Urinary bladder (tissue), 4 donors: ENCODE measurements around the gene STN1. TPM values are rescaled to one million over a fixed set of nuclear protein-coding genes. Genes with fewer than 3 reads are reported as not detected.

ENCODE experiments used
- DNase-seq: peaks from one replicate; pipeline ENCODE4 v3.0.0-alpha.2; 2015; ENCODE audit errors: extremely low spot score
- H3K27ac ChIP-seq: one replicate; pipeline ENCODE4 v1.5.1; 2013; ENCODE audit warnings: low read depth, mild to moderate bottlenecking, moderate library complexity
- H3K36me3 ChIP-seq: one replicate; pipeline ENCODE4 v1.6.1; 2013; ENCODE audit warnings: mild to moderate bottlenecking, moderate library complexity; ENCODE audit not compliant: insufficient read depth
- H3K4me1 ChIP-seq: one replicate; pipeline ENCODE4 v1.6.1; 2013; ENCODE audit warnings: mild to moderate bottlenecking, moderate library complexity; ENCODE audit not compliant: insufficient read depth
- H3K4me3 ChIP-seq: one replicate; pipeline ENCODE4 v1.5.1; 2013; ENCODE audit warnings: low read depth, low read length
- WGBS: extraction: QIAGEN DNeasy Blood & Tissue Kit; methylation state at CpG from one replicate; pipeline ENCODE4 v1.1.7; 2013; 5-methylcytosine and 5-hydroxymethylcytosine counted together
- polyA plus RNA-seq: library from polyadenylated mRNA; stranded (reverse); fragments of 200-250 nt; gene quantifications from one replicate; pipeline ENCODE4 v1.2.3, GENCODE V29; 2013
- total RNA-seq: library from RNA; depleted of rRNA; stranded (reverse); fragments of >200 nt; gene quantifications from one replicate; pipeline ENCODE4 v1.2.3, GENCODE V29; 2014
- donor health status: healthy with polysubstance abuse.
- donor health status: healthy.

The STN1 gene
- total and polyA plus RNA-seq, 2 donors, result 18.3 to 22.6 TPM

DNA sequence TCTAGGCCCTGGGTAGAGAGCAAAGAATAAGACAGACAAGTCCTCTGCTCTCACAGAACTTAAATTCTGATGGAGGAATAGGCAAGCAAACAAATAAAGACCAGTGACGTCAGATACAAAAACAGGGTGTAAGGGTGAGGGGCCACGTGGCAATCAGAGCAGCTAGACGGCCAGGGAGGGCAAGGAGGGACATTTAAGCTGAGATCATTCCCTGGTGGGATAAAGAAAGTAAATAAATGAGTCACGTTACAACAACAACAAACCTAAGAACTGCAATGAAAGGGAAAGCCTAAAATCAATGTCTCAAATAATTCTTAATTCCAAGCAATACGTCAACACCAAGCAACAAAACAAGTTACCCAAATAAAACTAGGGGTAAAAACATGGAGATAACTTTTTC lies 21.8 kb downstream of the STN1 start:
- 59% methylated on average over 5 of the region's 5 CpGs for WGBS
- peak overlapping the region; percentile 68 for H3K27ac ChIP-seq
- peaks cover 4% of the 10 kb centered on the region for H3K4me1 ChIP-seq

DNA sequence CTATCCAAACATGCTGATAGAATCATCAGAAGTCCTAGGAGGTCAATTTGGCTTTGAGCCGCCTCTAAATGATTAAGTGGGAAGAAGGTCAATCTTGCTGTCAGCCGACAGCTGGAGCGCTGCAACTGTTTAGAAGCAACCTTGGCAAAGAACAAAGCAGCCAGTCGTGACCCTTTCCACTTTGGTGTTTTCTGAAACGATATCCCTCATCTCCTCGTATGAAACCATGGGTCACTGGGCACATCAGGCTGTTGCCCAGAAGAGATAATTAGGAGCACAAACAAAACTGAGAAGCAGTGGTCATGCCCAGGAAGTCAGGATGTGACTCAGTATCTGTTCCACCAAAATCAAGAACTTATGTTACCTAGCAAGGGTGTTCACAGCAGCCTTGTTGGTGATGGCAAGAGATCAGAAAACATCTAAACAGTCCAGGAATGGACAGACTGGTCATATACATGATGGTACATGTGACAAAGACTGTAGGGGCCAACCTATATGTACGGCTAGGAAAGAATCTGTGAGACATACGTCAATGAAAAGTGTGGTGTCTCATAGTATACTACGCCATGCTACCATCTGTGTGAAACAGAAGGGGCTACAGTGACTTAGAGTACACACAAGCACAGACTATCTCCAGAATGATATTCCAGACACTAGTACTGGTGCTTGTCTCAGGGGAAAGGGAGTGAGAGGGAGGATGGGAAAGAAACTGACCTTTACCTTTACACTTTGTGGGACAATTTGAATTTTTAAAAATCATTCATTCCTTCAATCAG lies 22.4 kb downstream of the STN1 start:
- H3K4me3 ChIP-seq, result no peak overlapping the region
- DNase-seq, result no peak
- H3K36me3 ChIP-seq, result peaks cover 7% of the 10 kb centered on the region
- peak overlapping the region; percentile 68 for H3K27ac ChIP-seq
- H3K4me1 ChIP-seq, result peaks cover 4% of the 10 kb centered on the region
- WGBS, result 54% methylated on average over 9 of the region's 9 CpGs

More for the DNA sequence above, 21.8 kb downstream of the STN1 start:
- Histone ChIP-seq H3K4me3 (no peak overlapping the region), H3K36me3 (peaks cover 7% of the 10 kb centered on the region)
- no peak for DNase-seq

DNA sequence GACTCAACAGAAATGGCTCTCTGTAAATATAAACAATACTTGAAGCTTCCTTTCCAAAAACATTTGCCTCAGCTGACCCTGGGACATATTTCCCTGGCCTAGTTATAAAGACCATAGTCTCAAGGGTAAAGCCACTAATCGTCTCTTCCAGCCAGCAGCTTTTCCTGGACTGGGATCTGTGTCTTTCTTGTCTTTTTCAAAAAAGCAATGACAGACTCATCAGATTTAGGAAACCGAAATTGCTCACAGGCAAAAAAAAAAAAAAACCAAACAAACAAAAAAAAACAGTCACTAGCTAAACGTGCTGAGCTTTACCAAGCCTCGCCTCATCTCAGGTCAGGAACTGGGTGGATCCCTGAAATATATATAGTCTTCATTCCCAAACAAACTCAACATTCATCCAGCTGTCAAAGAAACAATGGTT lies 23.5 kb downstream of the STN1 start:
- WGBS, result 26% methylated on average over 4 of the region's 4 CpGs
- H3K36me3 ChIP-seq, result peaks cover 7% of the 10 kb centered on the region
- no peak overlapping the region for H3K4me3 ChIP-seq
- DNase-seq, result no peak
- peak overlapping the region; percentile 68 for H3K27ac ChIP-seq
- peaks cover 4% of the 10 kb centered on the region for H3K4me1 ChIP-seq

DNA sequence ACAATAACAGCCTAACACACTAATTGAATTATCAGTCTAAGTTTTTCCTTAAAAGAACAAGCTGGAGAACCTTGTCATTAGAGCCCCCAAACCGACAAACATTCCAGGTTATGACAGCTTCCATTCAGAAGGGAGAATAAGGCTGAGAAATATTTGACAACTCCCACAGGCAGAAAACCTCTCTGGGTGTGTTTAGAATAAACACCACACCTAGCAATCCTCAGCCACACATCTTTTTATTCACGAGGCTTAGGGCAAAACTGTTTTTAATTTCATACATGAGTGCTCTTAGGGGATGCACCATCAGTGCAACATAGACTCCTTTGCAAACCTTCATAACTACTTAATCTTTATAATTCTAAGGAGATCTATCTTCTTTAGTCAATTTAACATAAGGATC lies 24.2 kb downstream of the STN1 start:
- Histone ChIP-seq H3K4me1 (peaks cover 4% of the 10 kb centered on the region), H3K27ac (peak overlapping the region; percentile 55), H3K36me3 (peaks cover 7% of the 10 kb centered on the region), H3K4me3 (no peak overlapping the region)
- 55% methylated on average over 2 of the region's 2 CpGs for WGBS
- no peak for DNase-seq

DNA sequence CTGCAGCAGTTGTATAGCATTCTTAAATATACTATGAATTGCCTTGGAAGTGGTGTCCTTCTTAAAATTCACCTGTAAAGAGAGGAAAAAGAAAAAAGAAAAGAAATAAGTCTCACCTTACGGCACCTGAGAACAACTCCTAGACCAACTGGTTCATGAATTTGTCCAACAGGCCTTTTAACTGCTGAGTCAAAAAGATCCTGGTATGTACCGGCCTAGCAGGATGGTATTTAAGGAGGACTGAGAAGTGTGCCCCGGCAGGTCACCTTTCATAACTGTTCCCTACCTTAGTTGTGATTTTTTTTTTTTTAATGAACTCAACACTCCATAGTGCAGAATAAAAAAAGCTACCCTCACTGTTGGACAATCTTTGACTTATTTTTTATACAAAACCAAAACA lies 25.8 kb downstream of the STN1 start:
- no peak for DNase-seq
- H3K36me3 ChIP-seq, result peaks cover 2% of the 10 kb centered on the region
- H3K4me3 ChIP-seq, result no peak overlapping the region
- 95% methylated on average over 3 of the region's 3 CpGs for WGBS
- H3K4me1 ChIP-seq, result peaks cover 4% of the 10 kb centered on the region
- H3K27ac ChIP-seq, result no peak overlapping the region

DNA sequence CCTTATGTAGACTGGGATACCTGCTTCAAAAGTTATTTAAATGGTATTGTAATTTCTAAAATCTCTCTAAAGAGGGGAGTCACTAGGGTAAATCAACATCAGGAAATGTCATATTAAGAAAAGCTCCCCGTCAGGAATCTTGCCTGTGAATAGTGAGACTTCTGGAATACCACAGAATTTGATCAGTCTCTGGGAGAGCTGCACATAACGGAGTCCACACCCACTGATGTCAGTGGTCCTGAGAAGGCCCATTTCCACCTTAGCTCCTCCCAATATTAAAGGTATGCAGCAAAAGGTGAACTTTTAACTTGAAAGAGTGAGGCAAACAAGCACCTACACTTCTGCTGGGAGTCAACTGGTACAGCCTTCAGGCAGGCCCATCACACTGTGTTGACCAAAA lies 27.3 kb downstream of the STN1 start:
- DNase-seq, result no peak
- Histone ChIP-seq H3K4me1 (peaks cover 2% of the 10 kb centered on the region), H3K27ac (peak overlapping the region; percentile 70), H3K36me3 (no peaks in the 10 kb centered on the region), H3K4me3 (no peak overlapping the region)
- 86% methylated on average over 2 of the region's 2 CpGs for whole genome bisulfite sequencing

DNA sequence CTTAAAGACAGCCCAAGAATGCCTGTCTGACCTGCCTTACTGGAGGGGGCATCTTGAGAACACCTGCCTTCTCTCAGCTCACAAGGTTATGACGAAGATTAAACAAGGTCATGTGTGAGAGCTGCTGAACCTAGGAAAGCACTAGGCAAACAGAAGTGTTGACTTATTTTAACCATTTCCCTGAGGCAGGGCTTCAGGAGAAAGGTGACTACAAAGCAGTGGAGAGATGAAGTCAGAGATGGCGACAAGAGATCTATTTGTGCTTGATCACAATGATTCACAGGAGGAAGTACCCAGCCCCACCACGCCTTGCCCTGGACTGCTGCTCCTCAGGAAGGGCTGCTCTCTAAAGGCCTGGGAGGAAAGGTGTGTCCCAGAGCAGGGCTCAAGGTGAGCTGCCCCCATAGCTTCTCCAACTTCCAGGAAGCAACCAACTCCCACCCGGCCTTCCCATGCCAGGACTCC lies 27.8 kb downstream of the STN1 start:
- peaks cover 2% of the 10 kb centered on the region for H3K4me1 ChIP-seq
- 83% methylated on average over 4 of the region's 4 CpGs for WGBS

DNA sequence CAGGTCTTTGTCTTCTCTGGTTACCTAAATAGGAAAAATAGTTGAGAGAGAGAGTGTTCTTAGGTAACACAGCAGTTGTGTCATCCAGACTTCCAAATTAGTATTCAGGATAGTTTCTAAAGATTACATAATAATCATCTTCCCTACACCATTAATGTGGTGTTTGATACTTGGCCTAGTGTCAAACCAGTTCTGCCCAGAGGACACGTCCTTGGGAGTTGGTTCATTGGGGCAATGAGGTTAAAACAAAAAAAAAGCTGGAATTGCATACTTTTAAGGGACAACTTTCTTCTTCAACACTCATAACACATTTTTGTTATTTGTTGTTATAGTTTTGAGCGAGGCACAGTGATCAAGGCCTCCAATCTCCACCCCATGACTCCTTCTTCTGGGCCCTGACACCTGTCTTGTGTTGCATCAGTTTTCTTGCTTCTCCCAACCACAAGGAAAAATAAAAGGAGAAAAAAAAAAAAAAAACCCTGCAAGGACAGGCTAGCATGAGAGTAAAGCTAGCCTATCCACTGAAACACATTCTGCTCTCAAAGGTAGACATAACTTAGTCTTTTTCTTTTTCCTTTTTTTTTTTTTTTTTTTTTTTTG lies 28.8 kb downstream of the STN1 start:
- H3K27ac ChIP-seq, result peak overlapping the region; percentile 55
- H3K4me1 ChIP-seq, result peaks cover 2% of the 10 kb centered on the region
- no peak for DNase-seq
- WGBS, result 74% methylated on average over 2 of the region's 2 CpGs
- H3K36me3 ChIP-seq, result no peaks in the 10 kb centered on the region
- no peak overlapping the region for H3K4me3 ChIP-seq

More for the DNA sequence above, 27.8 kb downstream of the STN1 start:
- peak overlapping the region; percentile 70 for H3K27ac ChIP-seq
- no peak for DNase-seq
- H3K36me3 ChIP-seq, result no peaks in the 10 kb centered on the region
- H3K4me3 ChIP-seq, result no peak overlapping the region

DNA sequence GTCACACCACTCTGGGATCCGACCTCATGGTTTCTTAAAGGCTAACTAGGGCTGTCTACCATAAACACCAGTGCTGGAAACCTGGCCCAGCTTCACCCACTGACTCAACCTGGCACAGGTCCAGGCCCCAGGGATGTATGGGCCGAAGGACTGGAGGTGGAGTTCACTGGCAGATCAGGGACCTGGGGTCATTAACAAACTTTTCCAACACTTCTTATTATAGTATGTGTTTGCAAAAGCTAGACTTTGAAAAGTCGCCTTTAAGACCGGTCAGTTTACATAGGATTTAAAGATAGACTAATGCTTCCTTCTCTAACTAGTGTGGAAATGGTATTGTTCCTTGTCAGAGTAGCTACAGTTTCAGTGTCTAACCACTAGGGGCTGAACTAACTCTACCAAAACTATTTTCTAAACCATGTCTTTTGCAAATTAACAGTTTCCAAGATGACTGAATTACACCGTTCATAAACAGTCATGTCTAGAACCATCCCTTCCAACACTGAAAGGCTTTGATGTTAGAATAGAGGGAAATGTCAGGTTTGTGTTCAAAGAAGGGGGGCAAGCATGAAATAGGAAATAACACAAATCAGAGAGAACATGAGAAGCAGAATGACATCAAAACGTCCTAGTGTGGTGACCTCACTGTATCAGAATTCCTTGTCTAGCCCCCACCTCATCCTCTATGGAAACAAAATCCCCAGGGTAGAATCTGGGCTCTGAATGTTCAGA lies 29.7 kb downstream of the STN1 start:
- 5% methylated on average over 6 of the region's 6 CpGs for WGBS
- no peak for DNase-seq
- no peaks in the 10 kb centered on the region for H3K36me3 ChIP-seq

DNA sequence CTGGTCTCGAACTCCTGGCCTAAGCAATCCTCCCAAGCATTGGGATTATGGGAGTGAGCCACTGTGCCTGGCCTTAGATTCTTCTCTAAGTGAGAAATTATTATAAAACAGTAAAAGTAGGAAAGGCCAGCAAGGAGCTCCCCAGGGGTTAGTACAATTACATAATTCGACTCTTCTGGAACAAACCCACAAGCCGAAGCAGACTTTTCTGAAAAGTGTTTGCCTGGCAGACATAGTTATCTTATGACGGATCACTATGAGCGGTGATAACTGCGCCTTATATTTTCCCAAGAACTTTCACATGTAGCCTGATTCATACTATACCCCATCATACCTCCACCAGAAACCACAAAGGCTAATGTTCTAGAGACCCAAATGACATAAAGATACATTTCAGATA lies 32.4 kb downstream of the STN1 start:
- H3K4me1 ChIP-seq, result no peaks in the 10 kb centered on the region
- DNase-seq, result no peak
- 84% methylated on average over 6 of the region's 6 CpGs for WGBS
- no peak overlapping the region for H3K27ac ChIP-seq
- H3K4me3 ChIP-seq, result no peak overlapping the region
- no peaks in the 10 kb centered on the region for H3K36me3 ChIP-seq

More for the DNA sequence above, 29.7 kb downstream of the STN1 start:
- Histone ChIP-seq H3K27ac (peak overlapping the region; percentile 55), H3K4me1 (no peaks in the 10 kb centered on the region), H3K4me3 (no peak overlapping the region)

DNA sequence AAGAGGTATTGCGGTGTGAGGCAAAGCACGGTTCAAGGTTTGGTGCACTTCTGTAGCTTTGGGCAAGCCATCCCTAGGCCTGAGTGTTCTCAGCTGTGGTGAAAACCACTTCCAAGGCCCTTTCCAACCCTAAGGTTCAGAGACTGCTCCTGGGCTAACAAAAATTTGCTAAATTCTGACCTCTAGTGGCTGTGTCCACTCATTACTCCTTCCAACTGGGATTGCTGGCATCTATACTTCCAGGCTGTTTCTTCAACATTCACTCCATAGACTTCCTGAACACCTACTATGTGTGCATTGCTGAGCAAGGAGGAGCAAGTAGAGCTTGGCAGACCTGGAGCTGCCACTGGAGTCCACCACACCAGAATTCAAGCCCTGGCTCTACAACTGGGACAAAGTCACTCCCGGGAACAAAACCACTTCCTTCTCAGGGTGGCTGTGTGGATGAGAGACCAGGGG lies 33.3 kb downstream of the STN1 start:
- H3K27ac ChIP-seq, result no peak overlapping the region
- WGBS, result 61% methylated on average over 3 of the region's 3 CpGs

DNA sequence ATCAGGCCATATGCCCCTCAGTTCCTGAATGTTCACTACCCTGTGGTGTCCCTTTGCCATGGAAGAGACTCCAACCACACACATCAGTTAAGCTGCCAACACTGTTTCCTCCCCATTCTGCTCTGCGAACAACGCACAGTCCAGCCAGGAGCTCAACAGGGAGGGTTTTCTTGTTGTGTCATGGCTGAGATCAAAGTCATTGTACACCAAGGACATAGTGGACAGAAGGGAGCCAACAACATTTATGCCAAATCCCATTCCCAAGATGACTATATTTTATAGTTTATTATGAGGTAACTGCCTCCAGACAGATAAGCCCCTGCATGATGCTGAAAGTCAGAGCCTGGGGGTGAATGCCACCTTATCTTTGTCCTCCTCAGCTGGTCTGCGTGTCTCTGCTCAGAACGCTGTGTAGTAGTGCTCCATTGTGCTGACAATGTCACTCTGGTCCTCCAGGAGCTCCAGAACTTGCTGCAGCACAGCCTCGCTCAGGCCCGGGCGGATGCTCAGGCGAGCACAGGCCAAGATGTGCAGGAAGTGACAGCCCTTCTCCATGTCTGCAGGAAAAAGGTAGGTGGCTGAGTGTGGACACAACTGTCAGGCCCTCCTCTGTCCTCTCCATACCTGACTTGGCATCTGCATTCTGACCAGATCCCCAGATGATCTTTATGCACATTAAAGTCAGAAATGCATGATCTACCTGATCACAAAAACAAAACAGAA lies 35.5 kb downstream of the STN1 start:
- 86% methylated on average over 8 of the region's 8 CpGs for WGBS
- DNase-seq, result no peak
- Histone ChIP-seq H3K4me1 (no peaks in the 10 kb centered on the region), H3K36me3 (peaks cover 2% of the 10 kb centered on the region), H3K27ac (no peak overlapping the region), H3K4me3 (no peak overlapping the region)

More for the DNA sequence above, 33.3 kb downstream of the STN1 start:
- no peak overlapping the region for H3K4me3 ChIP-seq
- no peaks in the 10 kb centered on the region for H3K4me1 ChIP-seq
- no peak for DNase-seq
- no peaks in the 10 kb centered on the region for H3K36me3 ChIP-seq
